Adipocyte (in vitro differentiated cells): ENCODE measurements around the gene ERC1.
A peak's percentile ranks its signal among the peaks of the same experiment; 100 is the strongest.
"Not testable (repeated sequence)": the region's sequence is repeated elsewhere in the genome, so short reads cannot be mapped to it uniquely, and the experiment has no call there.

Experiments
- DNase-seq: peaks from one replicate; pipeline ENCODE4 v3.0.0-alpha.2; 2015; ENCODE audit warnings: low read depth
- H3K27me3 ChIP-seq: replicated peaks from 2 replicates; pipeline ENCODE4 v1.7.0; 2013; ENCODE audit warnings: mild to moderate bottlenecking, low read length, moderate library complexity; ENCODE audit not compliant: control insufficient read depth, insufficient read depth
- H3K36me3 ChIP-seq: 2 replicates; pipeline ENCODE4 v1.7.0; 2013; ENCODE audit warnings: low read length, mild to moderate bottlenecking, moderate library complexity; ENCODE audit not compliant: control insufficient read depth, insufficient read depth, severe bottlenecking
- H3K4me1 ChIP-seq: 2 replicates; pipeline ENCODE4 v1.7.0; 2013; ENCODE audit warnings: mild to moderate bottlenecking, low read length, moderate library complexity; ENCODE audit not compliant: control insufficient read depth, insufficient read depth
- H3K4me3 ChIP-seq: 2 replicates; pipeline ENCODE4 v1.7.0; 2013; ENCODE audit warnings: mild to moderate bottlenecking, low read length, moderate library complexity
- H3K9ac ChIP-seq: 2 replicates; pipeline ENCODE4 v1.7.0; 2013; ENCODE audit warnings: mild to moderate bottlenecking, low read length, moderate library complexity
- H3K9me3 ChIP-seq: 2 replicates; pipeline ENCODE4 v1.7.0; 2013; ENCODE audit warnings: mild to moderate bottlenecking, low read length, moderate library complexity; ENCODE audit not compliant: control insufficient read depth

ERC1 gene

GRCh38 chr12:1198854-1199253 is 207.8 kb downstream of the ERC1 start:
- not testable (repeated sequence) for DNase-seq, H3K9me3 ChIP-seq, H3K36me3 ChIP-seq, H3K4me3 ChIP-seq, H3K27me3 ChIP-seq, H3K9ac ChIP-seq, H3K4me1 ChIP-seq

- no peak for DNase-seq
- H3K27me3 ChIP-seq: no peaks in the 10 kb centered on the region
- peaks cover 7% of the 10 kb centered on the region for H3K36me3 ChIP-seq
- no peak overlapping the region for H3K9ac ChIP-seq
- no peak overlapping the region for H3K4me3 ChIP-seq
- H3K9me3 ChIP-seq: no peaks in the 10 kb centered on the region
- peaks cover 8% of the 10 kb centered on the region for H3K4me1 ChIP-seq
These were observed 208.7 kb downstream of the ERC1 start for GRCh38 chr12:1199700-1200099.

DNA sequence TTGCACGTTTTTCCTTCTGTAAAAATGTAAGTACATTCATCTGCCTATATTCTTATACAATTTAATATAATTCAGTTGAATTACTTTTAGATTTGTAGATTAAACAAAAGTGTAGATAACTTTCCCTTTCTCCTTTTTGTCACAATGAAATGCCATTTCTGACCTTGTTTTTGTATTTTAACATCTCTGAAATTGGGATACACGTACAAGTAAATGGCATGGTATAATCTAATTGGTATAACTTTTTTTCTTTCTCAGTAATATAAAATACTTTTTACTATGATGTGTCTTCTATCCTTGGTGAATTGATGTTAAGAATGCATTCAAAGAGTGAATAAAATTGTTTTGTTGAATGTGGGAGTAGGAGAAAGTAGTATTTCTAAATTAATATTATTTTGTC is 210.0 kb downstream of the ERC1 start:
- no peak overlapping the region for H3K4me3 ChIP-seq
- H3K27me3 ChIP-seq: no peaks in the 10 kb centered on the region
- H3K9ac ChIP-seq: no peak overlapping the region
- no peaks in the 10 kb centered on the region for H3K9me3 ChIP-seq
- H3K36me3 ChIP-seq: peaks cover 7% of the 10 kb centered on the region
- peaks cover 19% of the 10 kb centered on the region for H3K4me1 ChIP-seq
- DNase-seq: no peak

GRCh38 chr12:1201886-1202285 is 210.9 kb downstream of the ERC1 start:
- no peaks in the 10 kb centered on the region for H3K27me3 ChIP-seq
- H3K9ac ChIP-seq: no peak overlapping the region
- peaks cover 7% of the 10 kb centered on the region for H3K36me3 ChIP-seq
- peaks cover 27% of the 10 kb centered on the region for H3K4me1 ChIP-seq
- H3K4me3 ChIP-seq: no peak overlapping the region
- no peaks in the 10 kb centered on the region for H3K9me3 ChIP-seq
- no peak for DNase-seq

- Histone ChIP-seq H3K4me1 (peaks cover 27% of the 10 kb centered on the region), H3K36me3 (peaks cover under 1% of the 10 kb centered on the region), H3K27me3 (no peaks in the 10 kb centered on the region), H3K4me3 (no peak overlapping the region), H3K9ac (no peak overlapping the region), H3K9me3 (no peaks in the 10 kb centered on the region)
- peak; percentile 29 for DNase-seq
These were observed 212.7 kb downstream of the ERC1 start for GRCh38 chr12:1203735-1204019.

DNA sequence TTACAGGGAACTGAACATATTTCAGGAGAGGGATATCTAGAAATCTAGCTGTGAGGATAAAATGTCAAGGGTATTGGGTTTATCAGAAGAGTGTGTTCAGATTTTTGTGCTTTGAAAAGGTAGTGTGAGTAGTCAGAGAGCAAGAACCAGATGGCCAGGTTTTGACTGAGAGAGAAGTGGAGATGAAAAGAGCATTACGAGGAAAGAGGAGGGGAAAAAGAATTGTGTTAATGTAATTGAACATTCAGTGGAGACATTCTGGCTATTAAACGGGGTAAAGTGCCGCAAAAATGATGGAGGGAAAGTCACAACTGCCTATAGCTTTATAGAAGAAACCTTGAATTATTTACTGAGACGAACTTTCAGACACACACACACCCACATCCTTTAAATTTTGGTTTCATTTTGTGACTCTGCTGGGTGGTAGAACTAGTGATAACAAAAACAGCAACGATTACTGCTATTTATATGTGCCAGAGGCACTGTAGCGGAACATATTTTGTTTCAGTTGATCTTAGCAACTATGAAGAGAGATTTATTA is 213.6 kb downstream of the ERC1 start:
- peak; percentile 27 for DNase-seq
- H3K36me3 ChIP-seq: no peaks in the 10 kb centered on the region
- peaks cover 27% of the 10 kb centered on the region for H3K4me1 ChIP-seq
- H3K4me3 ChIP-seq: peak overlapping the region; percentile 84
- H3K9me3 ChIP-seq: no peaks in the 10 kb centered on the region
- H3K9ac ChIP-seq: peak overlapping the region; percentile 83
- H3K27me3 ChIP-seq: no peaks in the 10 kb centered on the region

- peak; percentile 35 for DNase-seq
- Histone ChIP-seq H3K36me3 (no peaks in the 10 kb centered on the region), H3K9me3 (no peaks in the 10 kb centered on the region), H3K27me3 (no peaks in the 10 kb centered on the region), H3K4me1 (peaks cover 27% of the 10 kb centered on the region), H3K4me3 (peak overlapping the region; percentile 49), H3K9ac (peak overlapping the region; percentile 55)
These were observed 214.6 kb downstream of the ERC1 start for GRCh38 chr12:1205512-1206060.

DNA sequence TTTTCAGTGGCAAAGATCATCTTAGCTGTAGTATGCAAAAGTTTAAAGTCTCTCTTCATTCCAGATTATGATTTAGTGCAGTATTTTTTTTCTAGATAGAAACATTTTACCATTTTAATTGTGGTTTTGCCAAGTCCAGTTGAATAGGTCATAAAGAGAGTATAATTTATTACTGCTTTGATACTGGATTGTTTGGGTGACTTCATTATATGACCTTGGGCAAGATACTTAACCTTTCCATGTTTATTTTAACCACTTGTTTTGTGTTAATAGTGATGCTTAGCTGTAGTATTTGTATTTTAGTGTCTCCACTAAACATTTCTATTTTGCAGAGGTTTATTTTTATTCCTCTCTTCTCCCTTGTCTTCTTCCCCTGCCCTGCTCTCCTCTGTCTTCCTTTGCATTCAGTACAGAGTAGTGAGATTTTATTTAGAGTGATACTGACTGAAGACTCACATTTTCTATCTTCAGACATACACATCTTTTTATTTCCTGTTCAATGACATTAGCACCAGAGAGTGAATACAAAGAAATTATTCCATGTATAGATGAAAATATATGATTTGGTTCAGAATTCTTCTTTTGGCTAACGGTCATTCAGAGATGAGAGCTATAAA is 215.2 kb downstream of the ERC1 start:
- no peak for DNase-seq
- no peaks in the 10 kb centered on the region for H3K27me3 ChIP-seq
- H3K4me3 ChIP-seq: peak overlapping the region; percentile 49
- H3K9ac ChIP-seq: peak overlapping the region; percentile 55
- no peaks in the 10 kb centered on the region for H3K9me3 ChIP-seq
- H3K4me1 ChIP-seq: peaks cover 27% of the 10 kb centered on the region
- H3K36me3 ChIP-seq: no peaks in the 10 kb centered on the region

- no peaks in the 10 kb centered on the region for H3K36me3 ChIP-seq
These were observed 216.3 kb downstream of the ERC1 start for GRCh38 chr12:1207276-1207675.

DNA sequence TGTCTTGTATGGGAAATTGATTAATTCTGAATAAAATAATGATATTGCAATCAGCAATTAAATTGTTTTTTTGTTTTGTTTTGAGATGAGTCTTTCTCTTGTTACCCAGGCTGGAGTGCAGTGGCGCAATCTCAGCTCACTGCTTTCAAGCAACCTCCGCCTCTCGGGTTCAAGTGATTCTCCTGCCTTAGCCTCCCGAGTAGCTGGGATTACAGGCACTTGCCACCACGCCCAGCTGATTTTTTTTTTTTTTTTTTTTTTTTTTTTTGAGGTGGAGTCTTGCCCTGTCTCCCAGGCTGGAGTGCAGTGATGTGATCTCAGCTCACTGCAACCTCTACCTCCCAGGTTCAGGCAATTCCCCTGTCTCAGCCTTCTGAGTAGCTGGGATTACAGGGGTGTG is 217.7 kb downstream of the ERC1 start:
- H3K9me3 ChIP-seq, H3K36me3 ChIP-seq, H3K4me3 ChIP-seq, H3K27me3 ChIP-seq, DNase-seq, H3K9ac ChIP-seq: not testable (repeated sequence)
- H3K4me1 ChIP-seq: peaks cover 27% of the 10 kb centered on the region

More at GRCh38 chr12:1207276-1207675, 216.3 kb downstream of the ERC1 start:
- H3K27me3 ChIP-seq: no peaks in the 10 kb centered on the region
- H3K9me3 ChIP-seq: no peaks in the 10 kb centered on the region
- no peak overlapping the region for H3K4me3 ChIP-seq
- peaks cover 27% of the 10 kb centered on the region for H3K4me1 ChIP-seq
- no peak overlapping the region for H3K9ac ChIP-seq
- DNase-seq: no peak

DNA sequence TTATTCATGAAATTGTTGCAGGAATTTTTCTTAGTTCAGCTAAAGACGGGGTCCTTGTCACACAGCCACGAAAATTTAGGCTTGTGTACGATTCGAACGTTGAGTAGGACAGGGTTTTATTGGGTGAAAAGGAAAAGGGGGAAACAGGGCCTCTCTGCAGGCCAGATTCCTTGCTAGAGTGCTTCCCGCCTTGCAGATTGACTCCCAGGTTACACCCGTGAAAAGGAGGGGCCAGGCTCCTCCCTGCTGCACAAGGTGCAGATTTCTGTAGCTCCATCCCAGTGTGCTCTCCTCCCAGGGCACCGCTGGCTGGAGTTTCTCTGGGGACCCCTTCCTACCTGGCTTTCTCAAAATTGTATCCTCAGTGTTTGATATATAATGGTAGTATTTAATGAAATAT is 221.5 kb downstream of the ERC1 start:
- no peaks in the 10 kb centered on the region for H3K9me3 ChIP-seq
- no peaks in the 10 kb centered on the region for H3K36me3 ChIP-seq
- DNase-seq: no peak

DNA sequence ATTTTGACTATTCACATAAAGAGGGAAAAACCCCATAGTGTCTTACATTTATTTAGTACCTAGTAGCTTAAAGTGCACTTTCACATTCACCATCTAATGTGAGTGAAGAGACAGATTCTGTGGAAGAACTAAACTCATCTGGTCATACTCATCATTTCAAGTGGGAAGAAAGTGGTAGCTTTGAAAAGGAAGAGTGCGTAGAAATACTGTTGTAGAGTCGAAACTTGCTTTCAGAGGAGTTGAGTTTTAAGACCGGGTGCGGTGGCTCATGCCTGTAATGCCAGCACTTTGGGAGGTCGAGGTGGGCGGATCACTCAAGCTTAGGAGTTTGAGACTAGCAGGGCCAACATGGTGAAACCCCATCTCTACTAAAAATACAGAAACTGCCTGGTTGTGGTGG is 222.2 kb downstream of the ERC1 start:
- Histone ChIP-seq H3K9me3 (no peaks in the 10 kb centered on the region), H3K4me3 (no peak overlapping the region), H3K36me3 (no peaks in the 10 kb centered on the region), H3K9ac (no peak overlapping the region), H3K4me1 (peaks cover 15% of the 10 kb centered on the region), H3K27me3 (no peaks in the 10 kb centered on the region)
- no peak for DNase-seq

More for the DNA sequence above, 221.5 kb downstream of the ERC1 start:
- H3K4me1 ChIP-seq: peaks cover 8% of the 10 kb centered on the region
- H3K9ac ChIP-seq: no peak overlapping the region
- no peak overlapping the region for H3K4me3 ChIP-seq
- no peaks in the 10 kb centered on the region for H3K27me3 ChIP-seq
